Activated CD4-positive, CD25-positive, alpha-beta regulatory T cell treated with anti-CD3 and anti-CD28 coated beads, Interleukin-2, amount 50 U/mL, for 16 hours (primary cell): ENCODE results near the gene SLCO2B1.
A peak's percentile ranks its signal among the peaks of the same experiment; 100 is the strongest.

Experiments
- DNase-seq: peaks from one replicate; pipeline ENCODE4 v3.0.0-alpha.2; 2020; ENCODE audit warnings: low read depth, low spot score

Gene SLCO2B1

DNA sequence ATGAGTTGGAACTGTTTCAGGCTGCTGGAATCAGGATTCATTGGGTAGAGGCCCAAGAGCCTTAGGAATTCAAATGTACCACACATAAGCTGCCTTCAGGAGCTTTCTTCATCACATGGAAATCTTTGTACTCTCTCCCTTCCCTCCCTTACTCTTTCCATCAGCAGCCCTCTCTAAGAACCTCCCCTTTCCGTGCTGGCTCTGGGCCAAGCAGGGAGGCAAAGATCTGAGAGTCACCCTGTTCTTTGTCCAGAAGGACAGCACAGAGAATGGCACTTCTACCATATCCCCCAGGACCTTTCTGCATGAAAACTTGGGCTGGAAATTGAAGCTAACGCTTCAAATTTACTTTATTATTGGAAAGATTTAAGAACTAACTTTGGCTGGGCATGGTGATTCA lies 69.0 kb downstream of the SLCO2B1 start:
- DNase-seq, result no peak

DNA sequence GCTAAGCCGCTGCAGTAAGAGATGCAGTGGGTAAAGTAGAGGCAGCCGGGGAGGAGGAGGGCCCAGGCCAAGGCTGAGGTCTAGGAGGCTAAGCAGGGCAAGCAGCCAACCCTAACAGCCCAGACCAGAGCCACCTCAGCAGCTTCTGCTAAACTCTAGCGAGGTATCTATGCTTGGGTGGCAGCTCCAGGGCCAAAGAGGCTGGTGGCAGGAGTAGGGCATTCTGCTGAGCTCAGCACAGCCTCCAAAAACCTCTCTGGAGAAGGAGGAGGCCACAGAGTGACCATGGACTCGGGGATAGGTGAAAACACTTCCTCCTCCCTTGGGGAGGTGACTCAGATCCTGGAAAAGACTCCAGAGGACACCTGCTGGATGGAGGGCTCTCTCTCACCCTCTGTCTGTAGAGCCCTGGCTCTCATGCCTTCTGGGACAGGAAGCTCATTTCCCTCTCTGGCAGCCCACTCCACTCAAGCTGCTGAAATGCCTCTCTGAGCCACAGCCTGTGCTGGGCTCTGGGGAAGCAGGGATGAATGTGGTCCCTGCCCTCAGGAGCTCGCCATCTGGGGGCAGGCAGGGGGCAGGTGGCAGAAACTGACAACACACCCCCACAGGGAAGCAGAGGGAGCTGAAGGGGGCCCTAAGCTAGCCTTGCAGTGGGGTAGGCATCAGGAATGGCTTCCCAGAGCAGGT lies 73.2 kb downstream of the SLCO2B1 start:
- no peak for DNase-seq

DNA sequence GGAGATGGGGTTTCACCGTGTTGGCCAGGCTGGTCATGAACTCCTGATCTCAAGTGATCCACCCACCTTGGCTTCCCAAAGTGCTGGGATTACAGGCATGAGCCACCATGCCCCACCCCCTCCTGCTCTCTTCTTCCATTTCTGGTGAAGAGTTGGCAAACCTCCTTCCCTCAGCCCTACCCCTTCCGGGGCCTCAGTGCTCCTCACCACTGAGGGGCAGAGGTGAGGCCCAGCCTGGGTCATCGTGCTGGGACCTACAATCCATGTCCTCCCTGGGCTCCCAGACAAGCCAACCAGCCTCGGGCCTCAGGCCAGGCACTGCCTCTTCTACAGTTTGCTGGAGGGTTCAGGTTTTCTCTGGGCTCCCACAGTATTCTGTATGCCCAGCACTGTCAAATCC lies 74.9 kb downstream of the SLCO2B1 start:
- DNase-seq, result no peak

DNA sequence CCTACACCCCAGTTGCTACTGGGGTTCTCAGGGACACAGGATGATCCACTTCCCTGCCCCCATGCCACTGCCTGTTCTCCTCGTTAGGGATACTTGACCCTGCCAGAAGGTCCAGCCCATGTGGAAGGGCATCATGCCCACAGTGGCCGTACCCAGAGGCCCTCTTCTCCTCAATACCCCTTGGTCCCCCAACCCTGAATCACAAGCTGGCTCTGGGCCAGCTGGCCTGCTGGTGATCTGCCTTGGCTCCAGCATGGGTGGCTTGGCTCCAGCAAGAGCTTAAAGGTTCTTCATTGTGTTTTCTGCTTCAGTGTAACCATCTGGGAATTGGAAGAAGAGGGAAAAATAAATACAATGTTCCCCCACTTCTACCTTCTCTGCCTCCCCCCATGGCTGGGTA lies 78.6 kb downstream of the SLCO2B1 start:
- no peak for DNase-seq

DNA sequence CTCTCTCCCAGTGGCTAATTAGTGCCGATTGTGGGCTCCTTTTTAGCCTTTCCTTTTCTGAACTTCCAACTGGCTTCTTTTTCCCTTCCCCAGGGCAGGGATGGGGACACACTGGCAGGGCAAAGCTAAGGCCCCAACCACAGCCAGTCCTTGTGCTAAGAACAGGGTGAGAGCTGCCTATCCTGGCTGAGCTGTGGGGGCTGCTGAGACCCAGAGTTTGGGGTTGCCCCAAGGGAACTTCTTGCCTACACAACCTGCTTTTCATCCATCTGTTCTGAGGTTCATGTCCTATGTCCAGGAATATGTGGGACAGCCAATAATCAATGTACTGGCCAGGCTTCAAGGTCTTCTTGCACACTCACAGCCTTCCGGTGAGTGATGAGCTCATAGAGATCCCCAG lies 79.7 kb downstream of the SLCO2B1 start:
- DNase-seq, result no peak

DNA sequence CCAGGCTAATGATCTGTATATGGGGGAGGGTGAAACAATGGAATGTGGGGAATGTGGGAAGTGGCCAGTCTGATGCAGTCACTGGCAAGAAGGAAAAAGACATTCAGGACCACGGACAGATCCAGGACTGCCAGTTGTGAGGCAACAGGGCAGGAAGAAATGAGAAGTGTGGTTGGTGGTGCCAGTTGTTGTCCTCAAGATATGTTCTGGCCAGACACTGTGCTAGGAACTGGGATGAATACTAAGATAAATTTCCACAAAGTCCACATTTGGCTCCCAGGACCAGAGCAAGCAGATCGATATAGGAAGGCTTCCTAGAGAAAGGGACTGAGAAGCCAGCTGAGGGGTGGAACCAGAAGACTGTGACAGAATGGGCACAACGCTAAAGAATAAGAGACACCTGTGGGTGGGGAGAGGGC lies 82.9 kb downstream of the SLCO2B1 start:
- no peak for DNase-seq

DNA sequence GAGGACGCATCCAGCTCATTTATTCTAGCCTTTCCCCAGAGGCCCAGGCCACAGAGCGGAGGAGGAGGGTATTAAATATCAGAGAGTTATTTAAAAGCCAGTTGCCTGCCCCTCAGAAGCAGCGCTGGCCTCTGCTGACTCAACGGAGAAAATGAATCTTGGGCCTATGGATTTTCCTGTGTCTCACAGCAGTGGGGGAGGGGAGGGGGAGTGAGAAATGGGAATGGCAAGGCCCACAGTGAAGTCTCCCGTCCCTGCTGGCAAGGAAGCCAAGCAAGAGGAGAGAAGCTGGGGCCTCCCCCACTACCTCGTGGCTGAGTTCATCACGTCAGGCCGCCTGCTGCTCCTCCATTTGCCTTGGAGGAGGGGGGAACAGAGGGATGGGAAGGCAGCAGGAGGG lies 85.2 kb downstream of the SLCO2B1 start:
- no peak for DNase-seq

DNA sequence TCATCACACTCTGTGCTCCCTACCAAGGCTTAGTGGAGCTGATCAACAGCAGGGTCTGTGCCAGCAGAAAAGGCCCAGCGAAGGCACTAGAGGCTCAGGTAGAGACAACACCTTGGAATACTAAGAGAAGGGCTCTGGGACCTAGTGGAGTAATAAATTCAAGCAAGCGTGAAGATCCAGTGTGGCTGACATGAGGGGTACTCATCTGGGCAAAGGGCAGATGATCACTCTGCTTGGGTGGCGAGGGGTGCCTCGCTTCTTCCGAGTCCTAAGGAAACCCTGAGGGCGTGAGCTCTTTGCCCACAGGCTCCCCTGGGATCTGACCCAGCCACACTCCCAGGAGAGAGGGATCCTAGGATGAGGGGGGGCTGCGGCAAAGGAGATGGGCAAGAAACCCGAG lies 86.1 kb downstream of the SLCO2B1 start:
- DNase-seq, result no peak

DNA sequence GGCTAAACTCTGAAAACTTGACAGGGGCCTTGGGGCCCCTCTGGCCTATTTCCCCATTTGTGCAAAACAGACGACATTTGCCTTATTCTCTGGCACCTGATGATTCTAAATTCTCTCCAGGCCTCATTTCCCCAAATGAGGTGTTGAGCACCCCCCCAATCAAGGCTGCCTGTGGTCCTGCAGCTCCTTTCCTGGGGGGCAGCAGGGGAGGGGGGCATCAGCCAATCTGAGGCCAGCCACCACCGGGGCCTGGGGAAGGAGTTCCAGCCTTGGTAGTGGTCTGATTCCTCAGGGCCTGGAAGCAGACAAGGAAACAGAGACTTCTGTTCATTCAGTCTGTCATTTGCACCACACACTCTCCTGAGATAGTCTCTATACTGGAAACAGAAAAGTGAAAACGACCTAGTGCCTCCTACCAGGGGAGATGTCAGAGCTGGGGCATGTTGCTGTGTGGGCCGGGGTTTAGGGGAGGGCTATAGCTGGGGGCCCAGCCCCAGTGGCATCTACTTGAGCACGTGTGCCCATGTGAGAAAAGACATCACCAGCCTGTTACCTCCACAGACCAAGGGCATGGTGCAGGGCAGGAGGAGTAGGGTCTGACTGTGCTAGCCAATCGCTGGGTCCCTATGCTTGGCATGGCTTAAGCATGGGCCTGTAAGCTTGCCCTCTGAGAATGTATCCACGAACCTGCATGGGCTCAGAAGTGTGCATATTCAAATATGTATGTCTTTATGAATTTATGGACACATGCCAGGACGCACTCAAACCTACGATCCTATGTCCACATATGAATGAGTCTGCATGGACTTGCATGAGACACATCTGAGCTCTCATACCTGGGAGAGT lies 87.9 kb downstream of the SLCO2B1 start:
- no peak for DNase-seq

DNA sequence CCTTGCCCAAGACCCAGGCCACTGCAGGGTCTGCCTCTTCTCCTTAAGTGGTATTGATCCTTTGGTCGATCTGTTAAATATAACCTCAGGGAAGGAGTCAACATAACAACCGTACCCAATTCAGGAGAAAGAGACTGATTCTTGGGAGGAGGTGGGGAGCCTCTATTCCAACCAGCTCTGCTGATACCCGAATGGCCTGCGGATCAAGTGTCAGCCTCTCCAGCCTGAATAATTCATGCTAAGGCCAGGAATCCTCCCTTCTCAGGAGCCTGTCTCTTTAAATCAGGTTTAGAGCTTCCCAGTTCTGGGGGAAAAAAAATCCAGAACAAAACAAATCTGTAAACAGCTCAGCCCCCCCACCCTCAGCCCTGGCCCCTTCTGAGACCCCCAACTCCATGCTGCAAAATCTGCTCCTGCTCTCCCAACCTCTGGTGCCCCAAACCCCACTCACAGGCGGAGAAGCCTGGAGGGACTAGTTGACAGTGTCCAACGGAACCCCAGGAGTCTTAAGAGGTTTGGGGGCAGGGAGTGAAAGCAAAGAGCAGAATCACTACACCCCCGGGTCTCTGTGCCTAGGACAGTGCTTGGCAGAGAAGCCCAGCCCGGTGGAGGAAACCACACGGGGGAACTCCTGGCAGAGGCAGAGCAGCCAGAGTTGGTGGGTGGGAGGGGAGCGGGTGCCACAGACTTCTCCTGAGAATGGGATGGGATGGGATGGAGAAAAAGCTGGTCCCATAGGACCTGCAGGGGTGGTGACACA lies 88.8 kb downstream of the SLCO2B1 start:
- no peak for DNase-seq

DNA sequence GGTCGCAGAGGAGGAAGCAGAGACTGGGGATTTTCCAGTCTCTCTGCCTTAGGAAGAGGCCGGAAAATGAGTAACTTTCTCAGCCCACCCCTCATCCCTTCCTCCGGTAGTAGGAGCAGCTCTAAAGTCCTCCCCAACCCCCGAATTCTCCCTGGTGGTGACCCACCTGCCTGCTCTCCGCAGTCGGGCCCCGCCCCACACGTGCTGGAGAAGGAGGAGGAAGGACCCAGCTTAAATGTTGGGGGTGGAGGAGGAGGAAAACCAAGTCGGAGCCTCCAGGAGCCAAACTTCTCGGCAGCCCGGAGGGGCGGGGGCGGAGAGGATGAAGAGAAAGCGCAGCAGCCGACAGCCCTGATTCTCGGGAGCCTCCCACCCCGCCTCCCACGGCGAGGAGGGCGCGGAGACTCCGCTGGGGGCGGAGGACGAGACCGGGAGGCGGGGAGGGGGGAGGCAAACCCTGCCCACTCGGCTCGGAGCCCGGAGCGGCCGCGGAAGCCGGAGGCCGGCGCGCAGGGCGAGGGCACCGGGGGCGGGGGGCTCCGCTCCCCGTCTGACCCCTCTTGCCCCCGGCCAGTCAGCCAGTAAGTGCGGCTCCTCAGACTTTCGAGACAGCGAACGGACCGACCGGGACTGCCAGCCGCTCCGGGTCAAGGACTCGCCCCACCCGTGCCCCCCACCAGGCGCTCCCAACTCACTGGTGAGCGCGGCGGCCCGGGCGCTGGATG lies 89.6 kb downstream of the SLCO2B1 start, which contains the start of gene TPBGL:
Gene TPBGL (plus strand): TSS at position 464 of the 725 bp plus-strand sequence. CDS start 276 bp downstream, outside the sequence.
- no peak for DNase-seq

DNA sequence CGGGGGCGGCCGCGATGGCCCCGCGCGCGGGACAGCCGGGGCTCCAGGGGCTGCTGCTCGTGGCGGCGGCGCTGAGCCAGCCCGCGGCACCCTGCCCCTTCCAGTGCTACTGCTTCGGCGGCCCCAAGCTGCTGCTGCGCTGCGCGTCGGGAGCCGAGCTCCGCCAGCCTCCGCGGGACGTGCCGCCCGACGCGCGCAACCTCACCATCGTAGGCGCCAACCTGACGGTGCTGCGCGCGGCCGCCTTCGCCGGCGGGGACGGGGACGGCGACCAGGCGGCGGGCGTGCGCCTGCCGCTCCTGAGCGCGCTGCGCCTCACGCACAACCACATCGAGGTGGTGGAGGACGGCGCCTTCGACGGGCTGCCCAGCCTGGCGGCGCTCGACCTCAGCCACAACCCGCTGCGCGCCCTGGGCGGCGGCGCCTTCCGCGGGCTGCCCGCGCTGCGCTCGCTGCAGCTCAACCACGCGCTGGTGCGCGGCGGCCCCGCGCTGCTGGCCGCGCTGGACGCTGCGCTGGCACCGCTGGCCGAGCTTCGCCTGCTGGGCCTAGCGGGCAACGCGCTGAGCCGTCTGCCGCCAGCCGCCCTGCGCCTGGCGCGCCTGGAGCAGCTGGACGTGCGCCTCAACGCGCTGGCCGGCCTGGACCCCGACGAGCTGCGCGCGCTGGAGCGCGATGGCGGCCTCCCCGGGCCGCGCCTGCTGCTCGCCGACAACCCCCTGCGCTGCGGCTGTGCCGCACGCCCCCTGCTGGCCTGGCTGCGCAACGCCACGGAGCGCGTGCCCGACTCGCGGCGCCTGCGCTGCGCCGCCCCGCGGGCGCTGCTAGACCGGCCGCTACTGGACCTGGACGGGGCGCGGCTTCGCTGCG lies 90.4 kb downstream of the SLCO2B1 start:
- peak; percentile 68 for DNase-seq

DNA sequence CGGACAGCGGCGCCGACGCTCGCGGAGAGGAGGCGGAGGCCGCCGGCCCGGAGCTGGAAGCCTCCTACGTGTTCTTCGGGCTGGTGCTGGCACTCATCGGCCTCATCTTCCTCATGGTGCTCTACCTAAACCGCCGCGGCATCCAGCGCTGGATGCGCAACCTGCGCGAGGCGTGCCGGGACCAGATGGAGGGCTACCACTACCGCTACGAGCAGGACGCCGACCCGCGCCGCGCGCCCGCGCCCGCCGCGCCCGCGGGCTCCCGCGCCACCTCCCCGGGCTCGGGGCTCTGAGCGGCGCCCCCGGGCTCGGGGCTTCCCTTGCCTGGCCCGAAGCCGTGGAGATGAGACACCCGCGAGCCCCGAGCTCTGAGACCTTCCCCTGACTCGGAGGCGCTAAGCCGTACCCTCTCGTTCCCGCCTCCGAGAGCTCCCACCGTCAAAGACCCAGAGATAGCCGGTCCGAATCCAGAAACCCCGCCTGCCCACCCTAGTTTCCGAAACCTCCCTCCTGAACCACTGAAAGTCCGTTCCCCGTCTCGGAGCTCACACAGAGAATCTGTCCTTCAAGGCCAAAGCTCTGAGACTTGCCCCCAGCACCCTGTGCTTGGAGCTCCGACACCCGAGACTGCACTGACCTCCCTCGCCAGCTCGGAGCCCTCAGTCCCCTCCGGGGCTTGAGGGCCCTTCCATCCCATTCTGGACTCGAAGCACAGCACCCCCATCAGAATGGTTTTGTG lies 91.2 kb downstream of the SLCO2B1 start:
- DNase-seq, result no peak

DNA sequence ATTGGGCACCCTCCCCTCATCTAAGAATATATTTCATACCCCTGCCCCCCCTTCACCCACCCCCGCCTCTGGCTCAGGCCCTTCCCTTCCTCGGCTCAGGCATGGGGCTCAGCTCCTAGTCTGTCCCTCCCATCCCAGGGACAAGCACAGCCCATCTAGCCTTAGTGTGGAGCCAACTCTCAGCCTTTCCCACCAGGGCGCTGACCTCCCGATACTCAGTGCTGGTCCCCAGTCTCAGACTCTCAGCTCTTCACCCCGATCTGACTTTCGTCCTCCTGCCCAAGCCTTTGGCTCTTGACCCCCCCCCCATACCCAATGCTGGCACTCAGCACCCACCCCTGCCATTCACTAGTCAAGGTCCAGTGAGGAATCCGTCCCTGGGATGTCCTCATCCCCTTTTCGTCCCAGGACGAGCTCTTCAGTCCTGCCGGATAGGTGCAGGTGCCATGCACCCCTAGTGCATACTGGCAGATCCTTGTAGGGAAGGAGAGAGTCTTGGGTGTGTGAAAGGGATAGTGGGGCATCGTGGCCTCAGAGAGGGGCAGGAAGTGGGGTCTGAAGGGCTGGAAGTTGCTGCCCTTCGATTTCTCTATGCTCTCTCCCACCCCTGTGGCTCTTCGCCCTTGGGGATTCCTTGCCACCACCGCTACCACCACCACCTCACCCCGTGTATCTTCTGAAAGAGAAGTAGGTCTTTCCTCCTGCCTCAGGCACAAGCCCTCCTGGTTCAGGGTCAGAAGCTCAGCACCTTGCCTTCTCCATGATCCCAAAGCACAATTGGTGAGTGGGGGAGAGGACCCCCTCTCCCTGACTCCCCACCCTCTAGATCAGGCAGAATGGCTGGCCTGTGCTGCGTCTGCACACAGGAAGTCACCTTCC lies 92.1 kb downstream of the SLCO2B1 start:
- DNase-seq, result no peak

DNA sequence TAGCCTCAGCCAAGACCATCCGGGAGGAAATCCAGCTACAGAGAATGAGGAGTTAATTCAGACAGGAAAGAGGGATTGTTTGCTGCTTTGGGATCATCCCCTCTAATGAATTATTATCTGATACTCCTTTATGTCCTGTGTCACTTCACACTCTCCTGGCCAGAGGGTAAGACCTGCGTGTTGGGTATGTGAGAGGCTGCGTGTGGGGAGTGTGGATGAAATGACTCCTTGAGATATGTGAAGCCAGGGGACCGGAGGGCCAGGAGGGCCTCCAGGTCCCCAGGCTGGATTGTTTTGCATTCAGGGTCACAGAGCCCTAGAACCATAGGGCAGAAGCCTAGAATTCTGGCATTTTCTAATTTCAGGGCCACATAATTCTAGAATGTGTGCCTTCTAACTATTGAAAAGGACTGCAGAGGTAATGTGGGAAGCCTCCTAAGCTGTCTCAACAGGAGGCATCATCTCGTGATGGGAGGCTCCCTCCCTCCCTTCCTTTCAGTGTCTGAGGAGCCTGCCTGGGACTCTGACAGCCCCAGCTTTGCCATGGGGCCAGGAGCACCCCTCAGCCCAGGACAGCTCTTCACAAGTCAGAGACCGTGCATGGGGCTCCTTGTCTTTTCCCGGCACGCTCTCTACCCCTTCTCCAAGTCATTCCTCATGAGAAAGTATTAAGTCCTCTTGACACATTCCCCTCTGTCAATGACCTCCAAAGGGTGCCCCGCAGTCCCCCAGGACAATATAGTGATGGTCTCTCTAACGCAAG lies 93.3 kb downstream of the SLCO2B1 start:
- DNase-seq, result no peak

DNA sequence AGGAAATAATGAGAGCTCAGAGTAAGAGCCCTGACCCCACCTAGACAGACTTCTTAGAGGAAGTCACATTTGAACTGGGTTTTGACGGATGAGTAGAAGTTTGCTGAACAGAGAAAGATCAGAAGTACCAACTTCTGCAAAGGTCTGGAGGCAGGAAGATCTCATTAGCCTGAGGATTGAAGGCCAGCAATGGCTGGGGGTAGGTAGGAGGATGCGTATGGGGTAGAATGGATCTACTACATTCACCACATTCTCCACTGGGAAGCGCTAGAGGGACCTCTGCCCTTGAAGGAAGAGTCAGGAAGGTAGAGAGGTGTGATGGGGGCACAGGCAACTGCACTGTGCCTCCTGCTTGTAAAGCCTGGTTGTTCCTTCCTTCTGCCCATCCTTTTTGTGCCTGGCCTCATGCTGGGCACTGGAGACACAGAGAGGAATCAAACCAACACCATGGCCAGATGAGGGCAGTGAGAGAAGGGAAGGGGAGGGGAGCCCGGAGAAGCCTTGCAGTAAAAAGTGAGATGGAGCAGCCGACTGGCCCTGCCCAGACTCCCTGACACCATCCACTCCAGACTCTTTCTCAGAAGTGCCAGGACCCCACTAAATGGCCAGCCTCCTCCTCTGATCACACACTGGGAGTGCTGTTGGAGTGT lies 94.6 kb downstream of the SLCO2B1 start:
- no peak for DNase-seq

DNA sequence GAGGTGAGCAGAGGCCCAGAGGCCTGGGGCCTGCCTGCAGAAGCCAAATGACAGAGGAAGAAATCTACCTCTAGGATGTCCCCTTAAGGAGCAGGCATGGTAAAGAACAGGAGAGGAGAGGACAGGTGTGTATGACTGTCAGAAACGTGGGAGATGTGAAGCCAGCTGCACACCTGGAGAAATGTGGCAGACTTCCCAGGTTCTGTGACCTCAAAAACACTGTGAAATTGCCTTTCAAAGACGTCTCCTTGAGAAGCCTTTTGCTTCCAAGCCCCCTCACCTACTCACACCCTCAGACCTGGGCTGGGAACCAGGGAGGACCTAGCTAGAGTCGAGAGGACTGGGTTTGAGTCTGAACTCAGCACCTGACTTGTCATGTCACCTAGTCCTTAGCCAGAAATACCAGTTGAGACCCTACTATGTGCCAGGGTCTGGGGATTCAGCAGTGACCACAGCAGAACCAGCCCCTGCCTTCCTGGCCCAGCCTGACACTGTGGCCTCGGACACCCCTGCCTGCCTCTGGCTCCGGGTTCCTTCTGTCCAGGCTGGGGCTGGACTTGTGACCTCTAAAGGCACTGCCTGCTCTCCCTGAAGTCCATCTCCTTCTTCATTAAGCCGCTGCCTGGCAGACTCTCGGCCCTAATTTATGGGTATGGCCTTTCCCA lies 95.2 kb downstream of the SLCO2B1 start:
- DNase-seq, result no peak
